Thyroid gland (tissue), 4 donors: Measurements from ENCODE around the gene IMPDH2. TPM values are rescaled to one million over a fixed set of nuclear protein-coding genes. Genes with fewer than 3 reads are reported as not detected.

Experiments used
- DNase-seq, 2 donors: peaks; one replicate each; pipeline ENCODE4 v3.0.0-alpha.2; 2019
- H3K27ac ChIP-seq, 3 donors: fragments of 200-600 bp; sonication (generic); 1 replicate in 2 of 3; 2 replicates in 1 of 3; pipeline ENCODE4 v1.5.1; 2016 to 2019; ENCODE audit warnings: mild to moderate bottlenecking in 1 of 3, moderate library complexity in 1 of 3
- H3K27me3 ChIP-seq: fragments of 200-600 bp; sonication (generic); one replicate; pipeline ENCODE4 v1.5.1; 2019
- H3K36me3 ChIP-seq, 2 donors: fragments of 200-600 bp; sonication (generic); one replicate each; pipeline ENCODE4 v1.5.1; 2016 to 2019
- H3K4me1 ChIP-seq, 2 donors: fragments of 200-600 bp; sonication (generic); one replicate each; pipeline ENCODE4 v1.5.1; 2017 to 2019
- H3K4me3 ChIP-seq, 3 donors: fragments of 200-600 bp; sonication (generic); replicated peaks in 1 of 3; 1 replicate in 2 of 3; 2 replicates in 1 of 3; pipeline ENCODE4 v1.5.1; 2016; ENCODE audit warnings: mild to moderate bottlenecking in 1 of 3
- H3K9me3 ChIP-seq: fragments of 200-600 bp; sonication (generic); one replicate; pipeline ENCODE4 v1.5.1; 2017
- POLR2A ChIP-seq, 2 donors: fragments of 450-650 bp; IDR thresholded peaks; one replicate each; pipeline ENCODE4 v1.6.1; 2017; ENCODE audit warnings: antibody characterized with exemption in 2 of 2, mild to moderate bottlenecking in 2 of 2, moderate library complexity in 1 of 2
- WGBS, 2 donors: methylation state at CpG; one replicate each; pipeline ENCODE4 v1.1.5; 2017; 5-methylcytosine and 5-hydroxymethylcytosine counted together
- intact Hi-C: fragments of 100-400 bp; cut with DNase I; formaldehyde crosslinking; loops from one replicate; pipeline ENCODE4 v1.15.1; 2023
- total RNA-seq, 4 donors: library from RNA; depleted of rRNA; stranded (reverse); fragments of >200 nt; gene quantifications; one replicate each; pipeline ENCODE4 v1.2.3, GENCODE V29; 2016
- TF ChIP-seq, protein P1 (sequence below), 6 experiments: fragments of 200-600 bp in 3 of 6; fragments of 450-650 bp in 3 of 6; sonication (generic) in 3 of 6; IDR thresholded peaks; one replicate each; pipeline ENCODE4 v1.5.1; 2016 to 2019; ENCODE audit warnings: antibody characterized with exemption in 6 of 6, mild to moderate bottlenecking in 2 of 6, inconsistent platforms in 1 of 6, moderate library complexity in 1 of 6

IMPDH2 gene
- total RNA-seq, 4 donors from 2014 or later, result 92.9 to 159 (median 109) TPM

DNA sequence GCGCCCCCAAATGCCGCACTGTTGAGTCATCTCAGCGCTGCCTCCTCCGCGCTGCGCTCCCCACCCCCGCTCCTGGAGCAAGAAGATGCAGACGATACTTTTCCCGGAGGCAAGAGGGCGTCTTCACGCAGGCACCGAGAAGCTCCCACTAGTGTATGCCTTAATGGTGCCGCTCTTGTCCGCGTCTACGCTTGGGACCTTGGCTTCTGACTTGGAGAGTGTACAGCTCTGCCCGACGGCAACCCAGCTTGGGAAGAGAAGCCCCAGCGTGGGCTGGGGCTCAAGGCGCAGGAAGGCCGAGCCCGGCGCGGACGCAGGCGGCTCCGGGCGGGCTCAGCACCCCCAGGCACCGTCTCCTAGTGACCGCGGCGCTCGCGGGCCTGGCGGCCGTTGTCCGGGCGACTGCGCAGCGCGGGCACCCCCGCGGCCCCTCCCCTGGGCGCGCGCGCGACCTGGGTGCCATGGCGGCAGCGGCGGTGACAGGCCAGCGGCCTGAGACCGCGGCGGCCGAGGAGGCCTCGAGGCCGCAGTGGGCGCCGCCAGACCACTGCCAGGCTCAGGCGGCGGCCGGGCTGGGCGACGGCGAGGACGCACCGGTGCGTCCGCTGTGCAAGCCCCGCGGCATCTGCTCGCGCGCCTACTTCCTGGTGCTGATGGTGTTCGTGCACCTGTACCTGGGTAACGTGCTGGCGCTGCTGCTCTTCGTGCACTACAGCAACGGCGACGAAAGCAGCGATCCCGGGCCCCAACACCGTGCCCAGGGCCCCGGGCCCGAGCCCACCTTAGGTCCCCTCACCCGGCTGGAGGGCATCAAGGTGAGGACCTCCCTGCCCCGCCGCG lies 39.2 kb downstream of the IMPDH2 start, which contains the start of gene P4HTM:
Gene P4HTM (plus strand): TSS at position 446 of the 840 bp plus-strand sequence. CDS start 16 bp downstream, at position 462.
- intact Hi-C loops, result no loop called here
- TF ChIP-seq, protein P1, sequence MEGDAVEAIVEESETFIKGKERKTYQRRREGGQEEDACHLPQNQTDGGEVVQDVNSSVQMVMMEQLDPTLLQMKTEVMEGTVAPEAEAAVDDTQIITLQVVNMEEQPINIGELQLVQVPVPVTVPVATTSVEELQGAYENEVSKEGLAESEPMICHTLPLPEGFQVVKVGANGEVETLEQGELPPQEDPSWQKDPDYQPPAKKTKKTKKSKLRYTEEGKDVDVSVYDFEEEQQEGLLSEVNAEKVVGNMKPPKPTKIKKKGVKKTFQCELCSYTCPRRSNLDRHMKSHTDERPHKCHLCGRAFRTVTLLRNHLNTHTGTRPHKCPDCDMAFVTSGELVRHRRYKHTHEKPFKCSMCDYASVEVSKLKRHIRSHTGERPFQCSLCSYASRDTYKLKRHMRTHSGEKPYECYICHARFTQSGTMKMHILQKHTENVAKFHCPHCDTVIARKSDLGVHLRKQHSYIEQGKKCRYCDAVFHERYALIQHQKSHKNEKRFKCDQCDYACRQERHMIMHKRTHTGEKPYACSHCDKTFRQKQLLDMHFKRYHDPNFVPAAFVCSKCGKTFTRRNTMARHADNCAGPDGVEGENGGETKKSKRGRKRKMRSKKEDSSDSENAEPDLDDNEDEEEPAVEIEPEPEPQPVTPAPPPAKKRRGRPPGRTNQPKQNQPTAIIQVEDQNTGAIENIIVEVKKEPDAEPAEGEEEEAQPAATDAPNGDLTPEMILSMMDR (IDR thresholded peaks at IDR 0.05), result peak in 2 of 6 experiments; percentile 34 to 36
- TF ChIP-seq POLR2A (IDR thresholded peaks at IDR 0.05), result peak; percentile 20 to 47
- H3K4me3 ChIP-seq, result peak within 1 kb of the TSS; percentile 40 to 80 (median 64)
- H3K4me1 ChIP-seq, result peaks cover 16 to 18% of the 10 kb centered on the region in 2 donors
- WGBS, 2 donors, result 0% methylated on average over 26 of the region's 91 CpGs; no CpG with 5 or more reads in 1 of the 2 donors
- peaks cover 0 to 7% of the 10 kb centered on the region in 2 donors for H3K36me3 ChIP-seq
- no peaks in the 10 kb centered on the region for H3K9me3 ChIP-seq
- H3K27ac ChIP-seq, result peak within 1 kb of the TSS; percentile 81 to 83 (median 82)
- peak; percentile 88 to 89 for DNase-seq
- H3K27me3 ChIP-seq, result no peaks in the 10 kb centered on the region

DNA sequence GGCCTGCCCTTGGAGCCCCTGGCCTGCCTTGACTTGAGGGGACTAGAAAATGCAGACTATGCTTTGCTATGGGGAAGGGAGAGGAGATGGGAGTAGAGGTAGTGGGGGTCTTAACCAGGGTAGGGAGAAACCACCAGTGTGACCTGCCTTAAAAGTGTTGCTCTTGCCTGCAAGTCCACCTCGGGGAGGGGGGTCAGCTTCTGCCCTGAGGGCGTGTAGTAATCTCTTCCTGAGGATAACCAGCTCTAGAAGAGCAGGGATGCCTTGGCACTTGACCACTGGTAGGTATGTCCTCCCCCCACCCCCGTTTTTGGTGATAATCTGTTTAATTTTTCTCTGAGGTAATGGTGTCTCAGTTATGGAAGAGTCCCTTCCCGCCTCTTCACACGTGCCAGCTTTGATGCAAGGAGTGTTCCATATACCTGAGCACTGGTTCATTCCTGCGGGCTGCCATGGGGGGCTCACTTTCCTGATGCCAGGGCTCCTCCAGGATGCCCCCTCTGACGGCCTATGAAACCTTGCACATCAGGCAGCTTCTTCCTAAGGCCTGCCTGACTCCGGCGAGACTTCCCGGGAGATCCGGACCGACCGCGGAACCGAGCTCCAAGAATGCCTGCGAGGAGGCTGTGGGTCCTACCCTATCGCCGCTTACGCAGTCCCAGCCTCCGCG lies 39.9 kb downstream of the IMPDH2 start:
- H3K9me3 ChIP-seq, result no peaks in the 10 kb centered on the region
- peak overlapping the region; percentile 0 to 80 (median 64) for H3K4me3 ChIP-seq
- intact Hi-C loops, result no loop called here
- peaks cover 16 to 18% of the 10 kb centered on the region in 2 donors for H3K4me1 ChIP-seq
- TF ChIP-seq, protein P1 (IDR thresholded peaks at IDR 0.05), result no peak
- TF ChIP-seq POLR2A (IDR thresholded peaks at IDR 0.05), result no peak
- peak overlapping the region; percentile 81 to 83 (median 82) for H3K27ac ChIP-seq
- DNase-seq, result no peak
- WGBS, 2 donors, result 8 to 15% methylated on average over 13 to 18 of the region's 21 CpGs
- no peaks in the 10 kb centered on the region for H3K27me3 ChIP-seq
- peaks cover 1 to 7% of the 10 kb centered on the region in 2 donors for H3K36me3 ChIP-seq

DNA sequence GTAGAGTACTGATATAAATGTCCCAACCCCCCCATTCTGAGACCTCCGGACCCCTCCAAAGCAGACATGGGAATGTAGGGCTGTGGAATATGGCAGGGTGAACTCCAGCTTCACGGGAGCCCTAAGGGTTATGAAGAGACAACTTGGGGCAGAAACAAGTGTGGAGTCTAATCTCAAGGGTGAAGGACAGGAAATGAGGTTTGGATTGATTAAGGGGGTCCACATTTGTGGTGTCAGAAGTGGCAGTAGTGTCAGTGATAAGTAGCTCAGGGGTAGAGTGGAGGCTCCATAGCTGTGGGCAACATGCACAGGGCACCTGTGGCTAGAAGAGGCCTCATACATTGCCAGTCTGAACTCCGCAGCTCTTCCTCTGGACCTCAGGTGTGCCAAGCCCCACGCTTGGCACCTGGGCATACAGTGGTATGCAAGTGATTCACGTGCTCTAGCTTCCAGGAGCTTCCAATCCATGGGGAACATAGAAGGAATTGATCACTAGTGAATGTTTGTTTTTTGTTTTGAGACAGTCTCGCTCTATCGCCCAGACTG lies 43.3 kb downstream of the IMPDH2 start:
- WGBS, 2 donors, result 94 to 99% methylated on average over 7 of the region's 7 CpGs
- peaks cover 7 to 8% of the 10 kb centered on the region in 2 donors for H3K4me1 ChIP-seq
- H3K36me3 ChIP-seq, result peaks cover 14 to 34% of the 10 kb centered on the region in 2 donors
- intact Hi-C loops, result no loop called here
- H3K27me3 ChIP-seq, result no peaks in the 10 kb centered on the region
- DNase-seq, result no peak
- no peak overlapping the region for H3K27ac ChIP-seq
- no peaks in the 10 kb centered on the region for H3K9me3 ChIP-seq
- no peak overlapping the region for H3K4me3 ChIP-seq
- TF ChIP-seq POLR2A (IDR thresholded peaks at IDR 0.05), result no peak
- TF ChIP-seq, protein P1 (IDR thresholded peaks at IDR 0.05), result no peak

DNA sequence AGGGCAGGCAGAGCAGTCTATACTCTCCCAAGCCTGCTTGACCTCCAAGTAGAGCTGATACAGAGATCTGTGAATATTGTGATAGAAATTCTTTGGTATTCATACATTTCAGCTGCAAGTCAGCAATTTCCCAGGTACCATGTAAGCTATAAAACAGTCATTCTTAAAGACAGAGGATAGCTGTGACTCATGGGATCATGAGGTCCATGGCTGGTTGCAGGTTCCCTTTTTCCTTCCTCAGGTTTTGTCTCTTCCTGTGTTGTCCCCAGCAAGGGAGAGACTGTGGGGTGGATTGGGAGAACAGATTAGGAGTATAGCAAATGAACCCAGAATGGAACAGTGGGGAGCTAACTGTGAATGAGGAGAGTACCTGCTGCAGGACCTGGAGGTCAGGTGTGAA lies 44.5 kb downstream of the IMPDH2 start:
- Histone ChIP-seq H3K9me3 (no peaks in the 10 kb centered on the region), H3K4me3 (no peak overlapping the region), H3K4me1 (peaks cover 6 to 8% of the 10 kb centered on the region in 2 donors), H3K36me3 (peaks cover 25 to 47% of the 10 kb centered on the region in 2 donors), H3K27me3 (no peaks in the 10 kb centered on the region), H3K27ac (no peak overlapping the region)
- DNase-seq, result no peak
- no peak for TF ChIP-seq POLR2A (IDR thresholded peaks at IDR 0.05)
- TF ChIP-seq, protein P1 (IDR thresholded peaks at IDR 0.05), result no peak
- intact Hi-C loops, result no loop called here
